HG02623 (cell line): ENCODE results near the gene DBNDD2.

Experiments used
- ATAC-seq: cut with Tn5 transposase; IDR thresholded peaks from one replicate; pipeline ENCODE4 v1.9.1; 2021; ENCODE audit warnings: moderate library complexity; ENCODE audit not compliant: unreplicated experiment

DBNDD2 gene

DNA sequence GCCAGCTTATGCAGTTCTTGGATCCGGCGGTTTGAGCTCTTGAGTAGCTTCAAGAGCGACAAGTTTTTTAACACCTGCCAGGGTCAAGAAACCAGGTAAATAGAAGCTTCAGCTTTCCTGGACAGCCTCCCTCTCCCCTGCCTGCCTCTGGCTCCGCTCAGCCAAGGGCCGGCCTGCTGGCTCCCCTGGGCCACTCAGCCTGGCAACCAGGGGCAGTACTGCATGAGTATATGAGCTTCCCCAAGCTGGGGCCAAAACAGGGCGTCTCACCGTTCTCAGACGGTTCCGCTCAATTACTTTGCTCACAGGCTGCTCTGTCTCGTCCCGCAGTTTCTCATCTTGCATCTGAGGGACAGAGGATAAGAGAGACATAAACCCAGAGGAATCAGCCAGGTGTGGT lies 30.8 kb upstream of the DBNDD2 start:
- no peak for ATAC-seq

DNA sequence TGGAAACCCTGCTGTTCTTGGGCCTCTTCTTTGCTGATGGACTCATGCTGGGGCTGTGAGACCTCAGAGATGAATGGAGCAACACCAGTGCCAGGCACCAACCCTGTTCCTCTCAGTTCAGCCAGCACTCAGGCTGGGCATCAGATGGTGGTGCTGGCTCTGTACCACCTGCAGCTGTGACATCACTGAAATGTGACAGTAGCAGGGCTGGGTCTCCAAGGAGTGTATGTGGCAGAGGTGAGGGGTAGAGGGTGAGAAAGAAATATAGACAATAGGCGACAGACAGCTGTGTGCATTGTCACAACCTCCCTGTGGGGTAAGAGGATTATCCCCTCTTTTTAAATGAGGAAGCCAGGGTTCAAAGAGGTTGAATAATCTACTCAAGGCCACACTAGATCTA lies 29.9 kb upstream of the DBNDD2 start, which contains the start of gene TP53TG5:
Gene TP53TG5, minus strand, starts transcription at position 135 of the 400 bp plus-strand sequence. Its CDS starts 89 bp downstream, at position 46.
- ATAC-seq = no peak

DNA sequence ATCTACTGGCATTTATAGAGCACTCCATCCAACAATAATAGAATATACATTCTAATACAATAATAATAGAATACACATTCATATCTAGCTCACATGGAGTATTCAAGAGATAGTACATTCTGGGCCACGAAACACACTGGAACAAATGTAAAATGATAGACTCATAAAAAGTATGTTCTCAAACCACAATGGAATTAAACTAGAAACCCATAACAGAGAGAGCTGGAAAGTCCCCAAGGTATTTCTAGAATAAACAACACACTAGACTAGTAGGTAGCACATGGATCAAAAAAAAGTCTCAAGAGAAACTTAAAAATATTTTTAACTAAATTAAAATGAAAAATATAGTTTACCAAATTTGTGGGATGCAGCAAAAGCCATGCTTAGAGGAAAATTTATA lies 20.8 kb upstream of the DBNDD2 start:
- ATAC-seq = no peak

DNA sequence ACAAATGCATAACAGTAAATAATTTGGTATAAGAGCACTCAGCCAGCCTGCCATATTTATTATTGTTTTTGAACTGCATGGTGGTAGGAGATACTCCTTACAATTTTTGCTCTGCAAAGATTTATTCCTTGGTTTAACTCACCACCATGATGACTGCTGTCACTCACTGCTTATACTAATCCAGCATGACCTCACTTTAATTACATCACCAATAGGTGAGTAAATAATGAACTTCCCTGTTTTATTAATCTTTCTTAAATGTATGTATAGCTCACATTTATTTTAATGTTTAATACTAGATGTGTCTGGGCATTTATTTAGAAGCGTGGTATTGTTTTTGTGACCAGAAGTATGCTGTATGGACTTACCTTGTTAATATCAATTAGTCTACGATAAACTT lies 17.2 kb upstream of the DBNDD2 start:
- ATAC-seq = no peak

DNA sequence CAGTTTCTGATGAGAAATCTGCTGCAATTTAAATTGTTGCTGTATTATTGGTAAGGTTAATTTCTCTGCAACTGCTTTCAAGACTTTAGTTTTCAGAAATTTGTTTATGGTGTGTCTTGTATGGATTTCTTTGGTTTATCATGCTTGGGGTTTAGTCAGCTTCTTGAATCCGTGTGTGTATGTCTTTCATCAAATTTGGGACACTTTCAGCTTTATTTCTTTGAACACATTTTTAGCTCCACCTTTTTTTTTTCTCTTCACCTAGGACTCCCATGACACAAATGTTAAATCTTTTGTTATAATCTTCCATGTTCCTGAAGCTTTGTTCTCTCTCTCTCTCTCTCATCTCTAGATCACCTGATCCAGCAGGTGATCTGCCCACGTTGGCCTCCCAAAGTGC lies 16.5 kb upstream of the DBNDD2 start:
- ATAC-seq = no peak

DNA sequence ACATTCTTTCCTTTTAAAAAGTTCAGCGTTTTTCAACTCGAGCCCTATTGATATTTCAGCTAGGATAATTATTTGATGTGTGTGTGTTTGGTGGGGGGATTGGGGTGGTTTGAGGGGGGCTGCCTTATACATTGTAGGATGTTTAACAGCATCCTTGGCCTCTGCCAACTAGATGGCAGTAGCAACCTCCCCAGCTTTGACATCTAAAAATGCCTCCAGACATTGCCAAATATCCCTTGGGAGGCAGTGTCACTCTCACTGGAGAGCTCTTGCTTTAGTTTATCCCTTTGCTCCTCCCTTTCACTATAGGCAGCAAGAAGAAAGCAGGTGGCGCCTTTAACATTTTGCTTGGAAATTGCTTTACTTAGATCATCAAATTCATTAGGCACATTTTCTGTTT lies 15.4 kb upstream of the DBNDD2 start:
- no peak for ATAC-seq

DNA sequence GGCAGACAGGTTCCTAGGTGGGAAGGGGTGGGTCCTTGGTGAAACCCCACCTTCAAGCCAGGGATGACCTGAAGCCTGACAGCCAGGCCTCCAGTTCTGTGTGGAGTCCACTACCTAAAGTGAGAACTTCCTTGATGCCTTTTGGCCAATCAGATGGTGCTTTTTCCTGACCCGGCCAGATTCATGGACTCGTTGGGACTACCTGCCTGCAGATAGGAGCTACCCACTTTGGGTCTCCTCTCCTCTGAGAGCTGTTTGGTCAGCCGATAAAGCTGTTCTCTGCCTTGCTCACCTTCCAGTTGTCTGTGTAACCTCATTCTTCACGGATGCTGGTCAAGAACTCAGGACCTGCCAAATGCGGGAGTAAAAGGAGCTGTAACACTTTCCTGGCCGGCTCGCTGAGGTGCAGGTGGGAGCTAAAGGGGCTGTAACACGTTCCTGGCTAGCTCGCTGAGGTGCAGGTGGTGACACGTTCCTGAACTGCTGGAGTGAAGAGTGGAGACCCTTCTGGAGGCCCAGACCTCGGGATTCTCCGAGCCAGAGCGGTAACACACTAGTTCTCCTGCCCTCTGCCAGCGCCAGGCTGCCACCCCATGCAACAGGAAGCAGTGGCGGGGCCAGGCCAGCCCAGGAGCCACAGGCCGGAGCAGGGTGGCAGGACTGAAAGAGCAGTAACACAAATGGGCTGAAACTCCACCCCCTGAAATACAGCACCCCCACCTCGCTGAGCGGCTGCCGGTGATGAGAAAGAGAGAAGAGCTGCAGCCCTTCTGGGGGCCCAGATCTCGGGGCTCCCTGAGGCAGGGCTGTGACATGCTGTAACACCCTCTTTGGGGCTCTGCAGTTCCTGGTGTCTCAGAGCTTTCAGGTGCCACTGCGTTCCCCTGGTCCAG lies 13.6 kb upstream of the DBNDD2 start:
- no peak for ATAC-seq

DNA sequence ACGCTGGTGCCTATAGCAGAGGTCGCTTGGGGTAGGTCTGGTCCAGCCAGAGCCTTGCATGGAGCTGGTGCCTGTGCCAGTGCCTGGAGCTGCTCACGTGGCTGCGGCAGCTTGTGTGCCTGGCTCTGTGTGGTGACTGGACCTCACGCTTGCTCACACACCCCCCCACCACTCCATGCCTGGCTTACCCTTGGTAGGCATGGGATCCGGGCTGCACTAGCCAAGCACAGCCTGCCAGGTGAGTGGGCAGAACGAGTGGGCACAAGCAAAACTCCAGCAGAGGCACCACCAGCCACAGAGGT lies 13.0 kb upstream of the DBNDD2 start:
- no peak for ATAC-seq

DNA sequence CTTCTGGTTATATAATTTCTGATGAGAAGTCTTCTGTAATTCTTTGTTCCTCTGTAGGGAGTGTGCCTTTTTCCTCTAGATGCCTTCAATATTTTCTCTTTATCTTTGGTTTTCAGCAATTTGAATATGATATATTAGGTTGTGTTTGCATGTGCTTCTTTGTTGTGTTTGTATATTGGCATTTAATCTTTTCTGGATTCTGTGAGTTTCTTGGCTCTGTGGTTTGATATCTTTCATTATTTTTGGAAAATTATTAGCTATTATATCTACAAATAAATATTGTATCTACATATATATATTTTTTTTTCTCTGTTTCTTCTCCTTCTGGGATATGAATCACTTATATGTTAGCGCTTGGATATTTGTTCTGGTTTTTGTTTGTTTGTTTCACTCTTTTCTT lies 9.1 kb upstream of the DBNDD2 start:
- no peak for ATAC-seq

DNA sequence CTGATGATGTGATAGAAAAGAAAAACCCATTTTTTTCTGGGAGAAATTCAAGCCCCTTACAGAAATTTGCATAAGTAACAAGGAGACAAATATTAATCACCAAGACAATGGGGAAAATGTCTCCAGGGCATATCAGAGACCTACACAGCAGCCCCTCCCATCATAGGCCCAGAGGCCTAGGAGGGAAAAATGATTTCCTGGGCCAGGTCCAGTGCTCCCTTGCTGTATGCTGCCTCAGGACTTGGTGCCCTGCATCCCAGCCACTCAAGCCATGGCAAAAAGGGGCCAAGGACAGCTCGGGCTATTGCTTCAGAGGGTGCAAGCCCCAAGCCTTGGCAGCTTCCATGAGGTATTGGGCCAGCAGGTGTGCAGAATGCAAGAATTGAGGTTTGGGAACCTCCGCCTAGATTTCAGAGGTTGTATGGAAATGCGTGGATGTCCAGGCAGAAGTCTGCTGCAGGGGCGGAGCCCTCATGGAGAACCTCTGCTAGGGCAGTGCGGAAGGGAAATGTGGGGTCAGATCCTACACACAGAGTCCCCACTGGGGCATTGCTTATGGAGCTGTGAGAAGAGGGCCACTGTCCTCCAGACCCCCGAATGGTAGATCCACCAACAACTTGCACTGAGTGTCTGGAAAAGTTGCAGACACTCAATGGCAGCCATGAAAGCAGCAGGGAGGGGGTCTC lies 7.6 kb upstream of the DBNDD2 start:
- no peak for ATAC-seq

DNA sequence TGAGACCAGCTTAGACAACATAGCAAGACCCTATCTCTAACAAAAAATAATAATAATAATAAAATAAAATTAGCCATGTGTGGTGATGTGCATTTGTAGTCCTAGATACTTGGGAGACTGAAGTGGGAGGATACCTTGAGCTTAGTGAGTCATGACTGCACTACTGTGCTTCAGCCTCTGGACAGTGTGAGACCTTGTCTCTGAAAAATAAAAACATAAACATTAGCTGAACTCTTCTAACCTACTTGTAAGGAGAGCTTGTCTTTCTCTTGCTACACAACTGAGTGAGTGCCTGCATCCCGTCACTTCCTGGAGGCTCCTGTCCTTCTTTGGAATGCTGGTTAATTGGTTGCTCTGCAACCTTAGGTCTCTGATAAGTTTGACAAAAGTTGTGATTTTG lies 5.1 kb upstream of the DBNDD2 start:
- ATAC-seq = no peak

DNA sequence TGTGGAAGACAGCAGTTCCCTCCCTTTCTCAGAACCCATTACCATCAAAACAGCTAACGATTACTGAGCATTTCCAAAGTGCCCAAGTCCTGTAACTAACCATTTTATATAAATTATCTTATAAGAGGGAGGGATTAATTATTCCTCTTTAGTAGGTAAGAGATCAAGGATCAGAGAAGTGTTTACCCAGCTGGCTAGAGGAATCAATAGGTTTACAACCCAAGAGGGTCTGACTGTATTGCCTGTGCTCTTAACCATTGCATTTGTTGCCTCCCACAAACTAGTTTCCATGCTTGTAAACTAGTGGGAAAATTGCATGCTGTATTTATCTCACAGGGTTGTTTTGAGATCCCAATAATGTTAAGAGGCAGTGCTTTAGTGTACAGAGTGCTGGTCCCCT lies 3.7 kb upstream of the DBNDD2 start:
- no peak for ATAC-seq

DNA sequence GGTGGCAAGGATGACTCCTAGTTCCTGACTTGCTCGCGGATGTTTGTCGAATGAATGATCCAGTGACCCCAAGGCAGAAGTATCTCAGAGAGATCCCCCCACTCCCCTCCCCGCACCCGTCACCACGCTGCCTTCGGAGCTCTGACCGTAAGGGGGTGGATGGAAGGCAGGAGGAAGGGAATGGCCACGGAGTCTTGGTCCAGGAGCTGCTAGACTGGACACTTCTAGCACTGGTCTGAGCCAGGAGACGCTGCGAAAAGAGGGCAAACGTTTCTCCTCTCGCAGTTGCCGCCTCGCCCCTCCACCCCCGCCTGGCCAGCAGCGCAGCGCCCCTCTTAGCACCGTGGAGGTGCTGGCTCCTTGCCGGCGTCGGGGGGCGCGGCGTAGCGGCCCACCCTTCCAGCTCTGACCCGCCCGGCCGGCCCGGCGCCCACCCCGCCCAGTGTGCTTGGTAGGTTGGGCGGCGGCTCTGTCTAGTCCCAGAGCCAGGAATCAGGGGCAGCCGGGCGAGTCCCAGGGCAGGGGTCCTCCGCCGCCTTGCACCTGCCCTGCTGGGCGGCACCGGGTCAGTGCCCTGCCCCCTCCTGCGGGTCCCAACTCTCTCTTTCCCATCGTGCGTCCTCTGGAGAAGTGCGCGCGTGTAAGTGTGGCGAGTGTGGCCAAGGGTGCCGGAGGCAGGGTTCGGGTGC lies 2.4 kb upstream of the DBNDD2 start:
- ATAC-seq = no peak

DNA sequence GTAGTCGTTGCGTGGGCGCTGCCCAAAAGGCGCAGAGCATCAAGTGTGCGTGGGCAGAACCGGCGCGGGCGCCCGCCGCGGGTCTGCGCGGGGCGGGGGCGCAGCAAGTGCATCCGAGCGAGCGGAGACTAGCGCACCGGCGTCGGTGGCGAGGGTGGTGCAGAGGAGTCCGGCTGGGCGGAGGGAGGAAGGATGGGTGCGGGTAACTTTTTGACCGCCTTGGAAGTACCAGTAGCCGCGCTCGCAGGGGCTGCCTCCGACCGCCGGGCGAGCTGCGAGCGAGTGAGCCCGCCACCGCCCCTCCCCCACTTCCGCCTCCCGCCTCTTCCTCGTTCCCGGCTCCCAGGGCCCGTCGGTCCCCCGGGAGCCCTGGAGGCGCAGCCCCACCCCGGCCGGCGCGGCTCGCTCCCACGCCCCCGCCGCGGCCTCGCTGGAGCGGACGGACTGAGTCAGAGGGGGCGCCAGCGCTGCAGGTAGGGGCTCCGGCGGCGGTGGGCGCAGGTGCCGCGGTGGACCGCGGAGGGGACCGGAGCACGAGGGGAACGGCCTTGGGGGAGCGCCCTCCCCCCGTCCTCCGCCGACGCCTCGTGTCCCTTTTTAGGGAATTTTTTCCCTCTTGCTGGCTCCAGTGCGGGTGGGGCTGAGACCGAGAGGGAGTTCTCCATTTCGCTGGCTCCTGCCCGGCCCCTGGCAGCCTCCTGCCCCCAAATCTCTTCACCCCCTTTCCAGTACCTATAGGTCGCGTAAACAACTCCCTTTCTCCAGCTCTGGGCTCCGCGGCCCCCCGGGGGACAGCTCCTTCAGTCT lies 1.6 kb upstream of the DBNDD2 start:
- ATAC-seq = no peak

DNA sequence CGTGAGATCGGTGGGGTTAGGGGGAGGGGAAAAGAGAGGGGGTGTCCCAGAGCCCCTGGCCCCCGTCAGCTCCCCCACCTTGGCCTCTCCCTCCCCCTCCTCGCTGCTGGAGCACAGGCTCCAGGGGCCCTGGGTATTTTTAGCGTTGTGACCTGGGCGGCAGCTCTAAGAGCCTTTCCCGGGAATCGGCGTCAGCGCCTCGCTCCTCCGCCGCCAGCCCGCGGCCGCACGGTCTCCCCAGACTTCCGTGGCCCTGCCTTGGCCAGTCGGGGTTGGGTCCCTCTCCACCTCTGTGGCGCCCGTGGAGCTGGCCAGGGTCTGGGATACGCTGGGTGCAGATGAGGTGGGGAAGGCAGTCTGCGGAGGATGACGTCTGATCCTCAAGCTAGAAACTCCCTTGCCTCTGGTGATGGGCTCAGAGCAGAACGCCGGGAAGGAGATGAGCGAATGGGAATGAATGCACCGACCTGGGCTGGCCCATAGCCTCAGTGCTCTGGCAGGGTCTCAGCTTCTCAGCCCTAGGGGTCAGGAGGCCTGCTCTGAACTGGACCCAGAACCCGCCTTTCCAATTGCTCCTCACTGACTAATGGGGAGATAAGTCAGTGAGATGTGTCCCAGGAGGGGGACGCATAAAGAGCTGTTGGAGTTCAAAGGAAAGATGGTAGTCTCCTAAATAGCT lies 883 bp upstream of the DBNDD2 start:
- ATAC-seq = no peak

DNA sequence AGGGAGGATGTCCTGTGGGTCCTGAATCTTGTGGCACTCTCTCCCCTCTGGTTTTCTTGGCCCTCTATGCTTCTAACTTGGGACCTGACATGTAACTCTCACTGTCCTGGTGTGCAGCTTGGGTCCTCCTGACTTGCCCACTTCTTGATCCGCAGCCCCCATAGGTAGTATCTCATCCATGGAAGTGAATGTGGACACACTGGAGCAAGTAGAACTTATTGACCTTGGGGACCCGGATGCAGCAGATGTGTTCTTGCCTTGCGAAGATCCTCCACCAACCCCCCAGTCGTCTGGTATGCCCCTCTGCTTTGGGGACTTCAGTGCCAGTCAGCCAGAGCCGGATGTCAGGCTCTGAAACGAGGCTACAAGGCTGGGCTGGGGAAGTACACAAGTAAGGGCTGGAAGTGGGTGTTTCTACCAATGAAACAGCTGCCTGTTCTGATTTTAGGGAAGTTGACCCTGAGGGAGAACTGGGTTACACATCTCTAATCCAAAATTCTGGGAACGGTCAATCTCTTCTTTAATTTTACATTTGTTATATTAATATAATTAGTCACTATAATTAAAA lies 641 bp downstream of the DBNDD2 start:
- no peak for ATAC-seq

DNA sequence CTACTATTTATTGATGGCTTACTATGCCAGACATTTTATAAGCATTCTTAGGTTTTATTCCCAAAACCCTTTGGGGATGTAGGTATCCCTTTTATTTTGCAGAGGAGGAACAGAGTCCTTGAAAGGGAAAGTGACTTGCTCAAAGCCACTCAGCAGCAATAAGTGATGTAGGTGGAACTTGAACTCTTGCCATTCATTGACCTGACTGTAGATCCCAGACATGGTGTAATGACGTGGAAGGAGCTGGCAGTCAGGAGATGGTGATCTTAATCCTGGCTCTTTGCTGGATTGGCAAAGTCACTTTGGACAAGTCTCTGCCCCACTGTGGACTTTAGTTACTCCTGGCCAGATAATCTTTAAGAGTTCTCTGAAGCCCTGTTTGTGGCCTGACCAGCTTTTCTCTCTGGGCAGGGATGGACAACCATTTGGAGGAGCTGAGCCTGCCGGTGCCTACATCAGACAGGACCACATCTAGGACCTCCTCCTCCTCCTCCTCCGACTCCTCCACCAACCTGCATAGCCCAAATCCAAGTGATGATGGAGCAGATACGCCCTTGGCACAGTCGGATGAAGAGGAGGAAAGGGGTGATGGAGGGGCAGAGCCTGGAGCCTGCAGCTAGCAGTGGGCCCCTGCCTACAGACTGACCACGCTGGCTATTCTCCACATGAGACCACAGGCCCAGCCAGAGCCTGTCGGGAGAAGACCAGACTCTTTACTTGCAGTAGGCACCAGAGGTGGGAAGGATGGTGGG lies 1.6 kb downstream of the DBNDD2 start:
- no peak for ATAC-seq

DNA sequence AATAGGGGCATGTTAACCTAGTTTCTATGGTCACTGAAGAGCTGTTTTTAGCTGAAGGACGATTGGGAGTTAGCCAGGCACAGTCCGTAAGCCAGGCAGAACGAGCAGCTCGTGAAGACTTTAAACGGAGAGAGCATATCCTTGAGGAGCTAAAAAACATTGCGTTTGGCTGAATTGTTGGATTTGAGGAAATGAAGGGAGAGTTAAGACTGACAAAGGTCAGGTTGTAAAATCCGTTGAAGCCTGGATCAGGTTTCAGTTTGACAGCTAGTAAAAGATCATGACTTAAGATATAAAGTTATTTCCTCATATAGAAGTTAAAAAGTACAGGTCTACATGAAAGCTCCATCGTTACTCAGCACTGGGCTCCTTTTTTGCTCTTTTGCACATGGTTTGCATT lies 2.8 kb downstream of the DBNDD2 start:
- no peak for ATAC-seq

DNA sequence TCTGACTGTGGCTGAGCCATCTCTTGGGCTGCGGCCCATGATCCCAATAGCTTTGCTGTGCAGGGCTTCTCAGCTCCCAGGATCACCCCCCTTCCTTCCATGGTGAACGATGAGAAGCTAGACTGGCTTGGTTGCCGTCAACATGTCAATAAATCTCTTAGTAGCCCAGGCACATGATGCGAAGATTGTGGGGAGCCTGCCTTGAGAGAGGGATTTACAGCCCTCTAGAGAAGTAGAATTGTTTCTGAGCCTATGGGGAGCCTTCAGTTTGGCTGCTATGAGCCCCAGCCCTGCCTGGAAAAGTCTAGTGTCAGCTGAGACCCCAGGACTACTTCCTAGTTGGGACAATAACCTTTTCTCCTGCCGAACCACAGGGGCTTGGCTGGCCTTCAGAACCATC lies 4.6 kb downstream of the DBNDD2 start:
- ATAC-seq = no peak

DNA sequence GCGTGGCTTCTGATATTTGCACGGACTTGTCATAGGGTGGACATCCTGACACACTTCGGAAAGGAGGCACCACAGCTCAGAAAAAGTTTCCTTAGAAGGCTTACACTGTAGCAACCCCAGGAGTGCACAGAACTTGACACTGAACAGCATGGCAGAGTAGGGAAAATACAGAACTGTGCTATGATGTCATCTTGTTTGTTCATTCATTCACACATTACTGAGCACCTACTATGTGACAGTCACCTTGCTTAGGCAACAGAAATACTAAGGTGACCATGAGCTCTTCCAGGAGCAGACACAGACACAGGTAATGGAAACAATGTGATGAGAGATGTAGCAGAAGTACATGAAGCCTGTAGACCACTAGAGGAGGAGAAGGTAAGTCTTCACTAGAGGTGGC lies 5.4 kb downstream of the DBNDD2 start:
- ATAC-seq = no peak
